HG03280 (cell line): Measurements from ENCODE around the gene TAF4.
"Not testable (repeated sequence)": the region's sequence is repeated elsewhere in the genome, so short reads cannot be mapped to it uniquely, and the experiment has no call there.

Source experiments
- ATAC-seq: cut with Tn5 transposase; IDR thresholded peaks from one replicate; pipeline ENCODE4 v1.9.1; 2021; ENCODE audit warnings: mild to moderate bottlenecking, moderate library complexity; ENCODE audit not compliant: unreplicated experiment

TAF4 gene

DNA sequence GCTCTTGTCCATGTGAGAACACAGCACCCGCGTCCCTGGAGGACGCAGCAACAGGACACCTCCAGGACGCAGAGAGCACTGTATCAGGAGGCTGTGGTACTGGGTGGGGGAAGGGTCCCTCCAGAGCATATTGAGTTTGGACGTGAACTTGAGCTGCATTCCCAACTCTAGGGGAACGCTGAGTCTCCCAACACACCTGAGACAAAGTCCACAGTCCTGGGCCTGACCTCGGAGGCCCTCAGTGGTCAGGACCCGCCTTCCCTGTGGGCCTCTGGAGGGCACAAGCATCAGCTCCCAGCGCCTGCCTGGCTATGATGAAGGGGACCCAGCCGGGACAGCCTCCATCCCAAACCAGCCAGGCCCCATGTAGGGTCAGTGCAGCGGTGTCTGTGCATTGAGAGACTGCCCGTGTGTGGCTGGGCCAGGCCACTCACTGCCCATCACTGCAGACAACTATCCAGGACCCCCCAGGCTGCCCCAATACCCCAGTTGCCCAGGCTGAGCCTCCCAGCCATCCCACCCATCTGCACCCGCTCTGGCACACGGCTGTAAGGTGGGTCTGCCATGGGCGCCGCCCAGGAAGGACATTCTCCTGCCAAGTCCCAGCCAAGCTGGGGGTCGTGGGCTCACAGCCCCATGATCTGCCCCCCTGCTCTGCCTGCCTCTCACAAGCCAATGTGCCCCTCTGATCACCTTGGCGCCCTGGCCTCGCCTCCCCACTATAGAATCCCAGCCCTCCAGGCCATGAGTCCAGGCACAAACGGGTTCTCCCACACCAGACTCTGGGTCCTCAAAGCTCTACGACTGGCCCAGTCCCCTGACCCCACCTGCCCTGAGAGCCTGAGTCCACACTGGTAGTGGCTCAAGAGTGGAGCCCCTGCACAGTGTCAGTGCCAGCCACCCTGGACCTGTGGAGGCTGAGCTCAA is 115.7 kb downstream of the TAF4 start:
- ATAC-seq = no peak

DNA sequence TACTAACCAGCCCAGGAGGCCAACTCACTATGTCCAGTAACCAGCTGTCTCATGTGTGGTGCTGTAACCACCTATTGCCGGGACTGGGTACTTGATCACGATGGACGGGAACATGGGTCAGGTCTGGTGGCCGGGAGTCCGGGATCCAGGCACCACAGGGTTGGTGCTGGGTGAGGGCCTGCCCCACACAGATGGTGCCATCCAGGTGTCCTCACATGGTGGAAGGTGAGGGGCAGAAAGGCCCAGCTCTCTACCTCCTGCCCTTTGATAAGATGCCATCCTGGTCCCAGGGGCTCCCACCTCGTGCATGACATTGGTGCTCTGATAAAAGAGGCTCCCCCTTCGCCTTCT is 116.3 kb downstream of the TAF4 start:
- ATAC-seq = no peak

DNA sequence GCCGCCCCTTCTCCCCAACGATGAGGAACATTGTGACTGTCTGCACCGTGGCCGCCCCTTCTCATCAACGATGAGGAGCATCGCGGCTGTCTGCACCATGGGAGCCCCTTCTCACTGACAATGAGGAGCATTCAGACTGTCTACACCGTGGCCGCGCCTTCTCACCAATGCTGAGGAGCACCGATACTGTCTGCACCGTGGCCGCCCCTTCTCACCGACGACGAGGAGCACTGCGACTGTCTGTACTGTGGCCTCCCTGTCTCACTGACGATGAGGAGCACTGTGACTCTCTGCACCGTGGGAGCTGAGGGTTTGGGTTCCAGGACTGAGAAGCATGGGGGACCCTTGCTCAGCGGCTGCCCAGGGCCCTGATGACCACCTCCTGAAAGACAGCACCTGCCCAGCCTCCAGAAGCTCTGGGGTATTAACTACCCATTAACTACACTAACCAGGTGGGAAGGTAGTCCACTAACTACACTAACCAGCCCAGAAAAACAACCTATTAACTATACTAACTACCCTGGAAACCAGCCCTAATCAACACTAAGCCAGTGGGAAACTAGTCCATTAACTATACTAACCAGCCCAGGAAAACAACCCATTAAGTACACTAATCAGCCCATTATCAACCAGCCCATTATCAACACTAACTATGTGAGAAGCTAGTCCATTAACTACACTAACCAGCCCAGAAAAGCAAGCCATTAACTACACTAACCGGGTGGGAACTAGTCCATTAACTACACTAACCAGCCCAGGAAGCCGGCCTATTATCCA is 116.9 kb downstream of the TAF4 start:
- ATAC-seq = no peak

DNA sequence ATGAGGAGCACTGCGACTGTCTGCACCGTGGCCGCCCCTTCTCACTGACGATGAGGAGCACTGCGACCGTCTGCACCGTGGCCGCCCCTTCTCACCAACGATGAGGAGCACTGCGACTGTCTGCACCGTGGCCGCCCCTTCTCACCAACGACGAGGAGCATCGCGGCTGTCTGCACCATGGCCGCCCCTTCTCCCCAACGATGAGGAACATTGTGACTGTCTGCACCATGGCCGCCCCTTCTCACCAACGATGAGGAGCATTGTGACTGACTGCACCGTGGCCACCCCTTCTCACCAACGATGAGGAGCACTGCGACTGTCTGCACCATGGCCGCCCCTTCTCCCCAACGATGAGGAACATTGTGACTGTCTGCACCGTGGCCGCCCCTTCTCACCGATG is 117.6 kb downstream of the TAF4 start:
- not testable (repeated sequence) for ATAC-seq

DNA sequence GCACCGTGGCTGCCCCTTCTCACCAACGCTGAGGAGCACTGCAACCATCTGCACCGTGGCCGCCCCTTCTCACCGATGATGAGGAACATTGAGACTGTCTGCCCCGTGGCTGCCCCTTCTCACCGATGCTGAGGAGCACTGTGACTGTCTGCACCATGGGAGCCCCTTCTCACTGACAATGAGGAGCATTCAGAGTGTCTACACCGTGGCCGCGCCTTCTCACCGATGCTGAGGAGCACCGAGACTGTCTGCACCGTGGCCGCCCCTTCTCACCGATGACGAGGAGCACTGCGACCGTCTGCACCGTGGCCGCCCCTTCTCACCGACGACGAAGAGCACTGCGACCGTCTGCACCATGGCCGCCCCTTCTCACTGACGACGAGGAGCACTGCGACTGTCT is 120.2 kb downstream of the TAF4 start:
- ATAC-seq = not testable (repeated sequence)

GRCh38 chr20:61944967-61945366 is 120.7 kb downstream of the TAF4 start:
- ATAC-seq = not testable (repeated sequence)

- no peak for ATAC-seq
Observed at GRCh38 chr20:61942526-61942925, 123.2 kb downstream of the TAF4 start.

DNA sequence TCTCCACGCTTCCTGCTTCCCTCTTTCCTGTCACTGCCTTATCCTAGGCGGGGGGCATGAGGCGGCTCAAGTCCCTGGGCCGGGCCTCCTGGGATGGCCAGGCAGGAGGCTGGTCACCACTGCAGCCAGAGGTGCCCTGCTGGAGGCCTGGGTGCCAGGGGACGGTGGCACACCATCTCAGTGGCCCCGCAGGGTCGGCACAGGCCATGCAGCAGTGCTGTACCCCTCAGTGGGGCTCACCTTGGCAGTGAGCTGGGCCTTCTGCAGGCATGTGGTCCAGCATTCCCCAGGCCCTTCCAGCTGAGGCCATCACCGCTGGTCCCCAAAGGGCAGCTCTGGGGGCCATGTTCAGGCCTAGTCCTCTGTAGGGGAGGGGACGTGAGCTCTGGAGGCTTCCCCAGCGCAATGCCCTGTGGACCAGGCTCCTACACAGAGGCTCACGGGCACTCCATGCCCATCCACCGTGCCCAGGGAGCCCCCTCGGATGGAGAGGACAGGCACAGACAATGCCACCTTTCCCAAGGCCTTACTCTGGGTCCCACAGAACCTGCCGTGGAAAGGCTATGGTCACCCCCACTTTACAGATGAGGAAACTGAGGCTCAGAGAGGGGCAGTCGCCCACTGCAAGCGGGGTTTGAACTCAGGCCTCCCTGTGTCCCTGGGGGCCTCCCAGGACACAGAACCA is 123.8 kb downstream of the TAF4 start:
- no peak for ATAC-seq

DNA sequence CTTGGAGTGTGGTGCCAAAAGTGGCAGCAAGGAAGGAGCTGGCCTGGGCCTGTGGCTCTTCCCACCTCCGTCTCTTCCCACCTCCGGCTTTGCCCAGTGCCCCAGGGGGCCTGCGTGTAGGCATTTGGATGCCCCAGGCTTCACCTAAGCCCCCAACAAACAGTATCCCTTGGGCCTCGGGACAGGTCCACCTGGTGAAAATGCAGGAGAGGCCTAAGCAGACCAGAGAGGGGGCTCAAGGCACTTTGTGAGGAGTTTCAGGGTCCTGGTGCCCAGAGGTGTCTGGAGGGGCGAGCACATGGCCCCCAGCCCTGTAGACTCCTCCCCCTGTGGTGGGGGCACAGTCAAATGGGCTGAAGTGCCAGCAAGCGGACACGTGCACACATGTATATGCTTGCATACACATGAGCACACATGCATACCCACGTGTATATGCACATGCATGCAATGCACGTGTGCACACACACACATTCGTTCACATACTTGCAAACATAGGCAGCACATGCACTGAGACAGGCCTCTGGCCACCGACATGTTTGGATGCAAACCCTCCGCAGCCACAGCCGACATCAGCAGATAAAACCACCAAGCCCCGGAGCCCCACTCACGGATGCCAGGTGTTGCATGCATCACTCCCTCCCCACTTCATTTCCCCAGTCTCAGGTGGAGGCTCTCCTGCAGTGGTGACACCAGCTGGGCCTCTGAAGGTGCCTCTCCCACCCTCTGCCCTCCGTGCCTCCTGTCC is 124.5 kb downstream of the TAF4 start:
- no peak for ATAC-seq

GRCh38 chr20:61940491-61940890 is 125.2 kb downstream of the TAF4 start:
- no peak for ATAC-seq

GRCh38 chr20:61939691-61940360 is 125.9 kb downstream of the TAF4 start:
- ATAC-seq = no peak

DNA sequence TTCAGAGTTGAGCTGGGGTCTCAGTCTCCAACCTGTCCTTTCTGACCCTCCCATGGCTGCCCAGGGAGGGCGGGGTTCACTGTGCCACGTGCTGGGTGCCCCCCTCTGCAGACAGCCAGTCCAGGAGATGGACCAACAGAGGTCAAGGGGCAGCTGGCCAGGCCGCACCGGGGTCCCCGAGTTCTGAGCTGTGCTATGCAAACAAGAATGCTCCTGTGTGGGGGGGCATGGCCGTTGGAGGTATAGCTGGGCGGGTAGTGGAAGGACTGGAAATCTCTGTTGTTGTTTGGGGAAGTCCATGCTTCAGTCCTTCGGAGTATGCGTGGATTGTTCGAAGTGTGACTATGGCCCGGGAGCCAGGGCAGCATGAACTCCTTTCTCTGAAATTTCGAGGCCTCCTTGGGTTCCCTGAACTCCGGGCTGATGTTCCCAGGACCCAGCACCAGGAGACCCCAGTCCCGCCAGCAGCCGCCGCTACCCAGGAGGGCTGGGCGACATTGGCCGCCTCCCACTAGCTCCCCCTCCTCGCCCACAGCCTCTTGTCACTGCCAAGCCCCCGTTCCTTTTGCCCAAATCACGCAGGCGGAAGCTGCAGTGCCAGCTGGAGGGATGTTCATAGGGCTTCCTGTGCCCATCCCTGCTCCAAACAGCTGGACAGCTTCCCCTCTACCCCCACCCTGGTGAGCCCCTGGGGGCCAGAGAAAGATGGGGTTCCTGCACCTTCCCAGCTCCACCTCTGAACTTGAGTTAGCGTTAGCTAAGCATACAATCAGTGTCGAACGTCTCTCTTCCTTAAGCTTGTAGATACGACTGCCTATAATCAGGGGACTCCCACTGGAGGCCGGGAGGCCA is 126.6 kb downstream of the TAF4 start:
- no peak for ATAC-seq

DNA sequence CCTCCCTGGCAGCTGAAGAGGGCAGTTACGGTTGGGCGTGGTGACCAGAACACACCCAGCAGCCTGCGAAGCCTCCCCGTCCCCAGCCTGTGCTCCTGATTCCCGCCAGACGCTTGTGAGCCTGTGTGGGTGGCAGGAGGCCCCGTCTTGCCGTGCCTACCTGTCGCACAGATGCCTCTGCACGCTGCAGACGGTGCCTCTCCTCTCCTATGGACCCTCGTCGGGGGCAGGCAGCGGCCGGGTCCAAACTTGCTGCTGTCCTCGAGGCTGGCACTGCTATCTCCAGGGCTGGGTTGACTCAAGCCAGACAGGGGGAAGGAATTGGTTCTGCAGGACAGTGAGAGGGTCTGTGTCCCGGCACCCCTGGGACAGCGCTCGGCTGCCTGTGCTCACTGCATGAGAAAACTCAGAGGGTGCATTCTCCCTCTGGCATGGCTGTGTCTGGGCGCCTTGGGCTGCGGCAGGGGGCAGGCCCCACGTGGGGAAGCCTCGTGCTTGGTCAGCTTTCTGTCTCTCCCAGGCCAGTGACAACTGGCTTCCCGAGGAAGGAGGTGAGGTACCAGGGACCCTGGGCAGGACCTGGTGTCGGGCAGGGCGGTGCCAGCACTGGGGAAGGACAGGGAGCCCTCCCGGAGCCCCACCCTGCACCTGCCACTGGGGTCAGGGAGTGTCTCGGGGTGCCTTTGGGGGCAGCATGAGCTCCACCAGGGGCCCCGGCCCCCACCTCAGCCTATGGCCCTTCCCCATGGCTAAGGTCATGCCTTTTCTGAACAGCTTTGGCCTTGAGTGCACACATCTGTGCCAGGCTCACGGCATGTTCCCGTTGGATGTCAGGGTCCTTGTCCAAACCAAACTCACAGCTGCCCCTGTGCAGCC is 127.5 kb downstream of the TAF4 start:
- no peak for ATAC-seq

GRCh38 chr20:61937146-61937962 is 128.3 kb downstream of the TAF4 start:
- ATAC-seq = no peak

GRCh38 chr20:61936701-61937131 is 129.0 kb downstream of the TAF4 start:
- no peak for ATAC-seq

- ATAC-seq = no peak
Observed at GRCh38 chr20:61935926-61936700, 129.6 kb downstream of the TAF4 start.
